ENCODE measurements around the gene PCCA.
"Not testable (repeated sequence)": the region's sequence is repeated elsewhere in the genome, so short reads cannot be mapped to it uniquely, and the experiment has no call there.

PCCA gene

DNA sequence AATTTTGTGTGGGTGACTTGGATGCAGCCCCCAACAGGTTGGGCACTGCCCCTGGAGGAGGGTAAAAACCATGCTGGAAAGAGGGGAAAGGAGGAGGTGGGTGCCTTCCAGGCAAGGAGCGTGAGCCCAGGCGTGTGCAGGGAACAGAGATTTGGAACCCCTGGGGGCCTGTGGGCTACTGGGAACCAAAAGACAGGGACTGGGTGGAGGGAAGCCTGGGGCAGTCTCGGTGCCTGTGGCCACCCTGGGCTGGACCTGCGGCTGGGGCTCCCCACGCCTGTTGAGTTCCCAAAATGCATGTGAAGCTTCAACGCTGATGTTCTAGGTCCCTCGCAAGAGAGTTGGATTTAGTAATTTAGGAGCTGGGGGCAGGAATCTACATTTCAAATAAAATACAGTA is 474.9 kb downstream of the PCCA start:
- no peak for DNase-seq (ENCODE audit: low read depth)
- no peak overlapping the region for H3K4me3 ChIP-seq (replicated peaks; ENCODE audit: low read depth, low read length)
- TF ChIP-seq, protein P1, sequence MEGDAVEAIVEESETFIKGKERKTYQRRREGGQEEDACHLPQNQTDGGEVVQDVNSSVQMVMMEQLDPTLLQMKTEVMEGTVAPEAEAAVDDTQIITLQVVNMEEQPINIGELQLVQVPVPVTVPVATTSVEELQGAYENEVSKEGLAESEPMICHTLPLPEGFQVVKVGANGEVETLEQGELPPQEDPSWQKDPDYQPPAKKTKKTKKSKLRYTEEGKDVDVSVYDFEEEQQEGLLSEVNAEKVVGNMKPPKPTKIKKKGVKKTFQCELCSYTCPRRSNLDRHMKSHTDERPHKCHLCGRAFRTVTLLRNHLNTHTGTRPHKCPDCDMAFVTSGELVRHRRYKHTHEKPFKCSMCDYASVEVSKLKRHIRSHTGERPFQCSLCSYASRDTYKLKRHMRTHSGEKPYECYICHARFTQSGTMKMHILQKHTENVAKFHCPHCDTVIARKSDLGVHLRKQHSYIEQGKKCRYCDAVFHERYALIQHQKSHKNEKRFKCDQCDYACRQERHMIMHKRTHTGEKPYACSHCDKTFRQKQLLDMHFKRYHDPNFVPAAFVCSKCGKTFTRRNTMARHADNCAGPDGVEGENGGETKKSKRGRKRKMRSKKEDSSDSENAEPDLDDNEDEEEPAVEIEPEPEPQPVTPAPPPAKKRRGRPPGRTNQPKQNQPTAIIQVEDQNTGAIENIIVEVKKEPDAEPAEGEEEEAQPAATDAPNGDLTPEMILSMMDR (IDR thresholded peaks at IDR 0.05; ENCODE audit: low read length, missing control alignments), result no peak

DNA sequence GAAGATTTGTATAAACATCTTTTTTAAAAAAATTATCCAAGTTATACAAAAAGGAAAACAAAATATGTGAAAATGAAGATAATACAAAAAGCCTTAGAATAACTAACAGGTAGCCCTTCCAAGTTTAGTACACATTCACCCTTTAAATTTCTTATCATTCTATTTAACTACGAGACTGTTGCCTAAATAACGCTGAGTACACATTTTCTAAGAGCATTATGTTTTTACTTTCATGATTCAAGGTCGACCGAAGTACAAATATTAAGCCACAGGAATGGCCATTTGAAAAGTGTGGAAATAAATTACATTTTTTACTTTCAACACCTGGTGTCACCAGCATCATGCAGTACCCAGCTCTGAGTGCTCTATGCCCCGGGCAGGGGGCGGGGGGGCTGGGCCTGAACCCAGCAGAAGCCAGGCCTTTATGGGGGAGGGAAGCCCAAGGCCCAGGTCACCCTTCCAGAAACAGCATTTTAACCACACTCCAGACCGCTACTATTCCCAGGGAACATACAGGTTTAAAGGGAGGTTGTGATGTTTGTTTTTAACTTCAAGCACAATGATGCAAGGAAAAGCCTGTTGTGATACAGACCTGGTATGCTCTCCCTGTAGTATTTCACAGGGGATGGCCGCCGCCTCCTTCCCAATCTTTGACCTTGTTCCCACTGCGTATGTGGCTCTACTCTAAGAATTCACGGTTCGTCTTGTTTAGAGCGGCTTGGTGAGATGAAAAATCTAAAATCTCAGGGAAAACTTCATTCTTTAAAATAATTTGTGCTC is 475.7 kb downstream of the PCCA start:
- no peak overlapping the region for H3K4me3 ChIP-seq (replicated peaks; ENCODE audit: low read depth, low read length)
- DNase-seq (ENCODE audit: low read depth), result no peak
- TF ChIP-seq, protein P1 (IDR thresholded peaks at IDR 0.05; ENCODE audit: low read length, missing control alignments), result no peak

DNA sequence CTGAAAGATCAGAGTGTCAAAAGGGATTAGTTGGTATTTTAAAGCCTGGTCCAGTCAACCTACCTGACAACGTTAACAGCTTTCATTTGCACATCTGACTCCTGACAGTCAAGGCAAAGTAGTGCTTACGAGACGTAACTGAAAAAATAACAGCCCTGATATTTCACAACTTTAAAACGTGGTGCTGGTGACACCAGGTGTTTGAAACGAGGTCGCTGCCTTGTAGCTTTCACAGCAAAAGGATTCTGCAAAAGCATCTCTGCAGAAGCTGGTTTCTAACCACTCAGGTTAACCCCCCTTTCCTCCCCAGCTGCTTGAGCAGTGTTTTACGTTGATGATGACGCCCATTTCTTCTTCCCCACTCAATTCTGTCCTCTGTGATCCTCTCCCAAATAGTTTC is 476.4 kb downstream of the PCCA start:
- TF ChIP-seq, protein P1 (IDR thresholded peaks at IDR 0.05; ENCODE audit: low read length, missing control alignments), result no peak
- no peak for DNase-seq (ENCODE audit: low read depth)
- no peak overlapping the region for H3K4me3 ChIP-seq (replicated peaks; ENCODE audit: low read depth, low read length)

DNA sequence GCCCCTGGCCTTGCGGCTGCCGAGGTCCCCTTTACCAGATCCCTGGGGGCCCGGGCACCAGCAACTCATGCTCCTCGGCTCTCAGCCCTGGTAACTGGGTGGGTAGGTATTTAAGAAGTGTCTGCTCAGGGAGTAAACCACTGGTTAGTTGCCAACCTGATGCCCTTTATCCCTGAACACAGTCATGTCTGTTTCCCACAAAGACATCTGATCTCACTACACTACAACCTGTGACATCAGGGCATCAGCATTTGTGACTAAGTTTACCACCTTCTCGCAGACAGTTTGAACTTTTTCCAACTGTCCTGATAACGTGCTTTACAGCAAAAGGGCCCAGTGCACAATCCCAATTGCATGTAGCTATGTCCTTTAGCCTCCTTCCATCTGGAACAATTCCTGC is 477.6 kb downstream of the PCCA start:
- no peak for DNase-seq (ENCODE audit: low read depth)
- TF ChIP-seq, protein P1 (IDR thresholded peaks at IDR 0.05; ENCODE audit: low read length, missing control alignments), result no peak
- H3K4me3 ChIP-seq (replicated peaks; ENCODE audit: low read depth, low read length), result no peak overlapping the region

GRCh38 chr13:100573121-100573520 is 484.2 kb downstream of the PCCA start:
- H3K4me3 ChIP-seq (replicated peaks; ENCODE audit: low read depth, low read length), result no peak overlapping the region
- peak; percentile 90 for DNase-seq (ENCODE audit: low read depth)
- TF ChIP-seq, protein P1 (IDR thresholded peaks at IDR 0.05; ENCODE audit: low read length, missing control alignments), result peak; percentile 83

GRCh38 chr13:100577239-100577638 is 488.3 kb downstream of the PCCA start:
- DNase-seq (ENCODE audit: low read depth); H3K4me3 ChIP-seq (replicated peaks; ENCODE audit: low read depth, low read length): not testable (repeated sequence)

Measured in fibroblast of pulmonary artery (primary cell).